Measurements from ENCODE around the gene GMPR.

GMPR gene

DNA sequence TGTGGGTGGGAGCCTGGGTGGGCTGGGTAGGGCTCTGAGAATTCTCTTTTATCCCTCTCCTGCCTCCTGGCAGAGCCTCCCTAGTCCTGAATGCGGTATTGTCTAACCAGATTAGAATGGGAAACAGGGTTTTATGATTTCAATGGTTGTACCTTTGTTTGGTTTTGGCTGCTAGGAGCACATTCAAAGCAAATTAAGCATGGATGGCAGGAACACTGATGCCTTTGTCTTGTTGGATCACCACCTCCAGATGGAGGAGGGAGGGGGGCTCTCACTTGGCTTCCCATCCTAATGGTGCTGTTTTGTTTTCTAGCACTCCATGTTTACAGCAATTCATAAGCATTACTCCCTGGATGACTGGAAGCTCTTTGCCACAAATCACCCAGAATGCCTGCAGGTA is 11.6 kb downstream of the GMPR start:
- Histone ChIP-seq H3K36me3 (ENCODE audit: control insufficient read depth in 1 of 2, insufficient read depth in 2 of 2, low read length in 2 of 2) (peaks cover 2 to 4% of the 10 kb centered on the region in 2 experiments), H3K9me3 (ENCODE audit: insufficient read depth, low read depth, low read length) (no peaks in the 10 kb centered on the region), H3K23ac (ENCODE audit: low read length) (no peak overlapping the region), H3K79me2 (ENCODE audit: control insufficient read depth, insufficient read depth, low read length, poor library complexity) (peaks cover 2% of the 10 kb centered on the region), H2AK5ac (ENCODE audit: low read length) (no peak overlapping the region), H4K8ac (ENCODE audit: low read depth, low read length) (no peak overlapping the region), H2BK12ac (ENCODE audit: low read length) (no peak overlapping the region), H3K4me1 (ENCODE audit: control insufficient read depth in 1 of 2, insufficient read depth in 2 of 2, low read length in 2 of 2) (peaks cover 2 to 5% of the 10 kb centered on the region in 2 experiments), H4K12ac (ENCODE audit: low read depth, low read length) (no peak overlapping the region), H2AFZ (ENCODE audit: insufficient read depth, low read length, poor library complexity) (no peak overlapping the region), H3K27me3 (ENCODE audit: insufficient read depth, low read length) (no peaks in the 10 kb centered on the region), H3K9ac (ENCODE audit: low read length) (no peak overlapping the region), H2BK5ac (ENCODE audit: low read depth, low read length, poor library complexity) (no peak overlapping the region), H3K27ac (ENCODE audit: low read depth, low read length) (no peak overlapping the region), H3K14ac (ENCODE audit: low read length) (no peak overlapping the region), H3K4ac (ENCODE audit: low read depth, low read length) (no peak overlapping the region), H3K79me1 (ENCODE audit: low read length) (peaks cover 4% of the 10 kb centered on the region), H3K18ac (ENCODE audit: low read length) (no peak overlapping the region), H2BK120ac (ENCODE audit: insufficient read depth, low read length, poor library complexity) (no peak overlapping the region), H3K4me3 (ENCODE audit: low read depth, low read length) (no peak overlapping the region), H3K4me2 (ENCODE audit: low read length) (no peak overlapping the region), H4K91ac (ENCODE audit: low read depth, low read length) (no peak overlapping the region)
- WGBS (ENCODE audit: extremely low coverage, insufficient coverage, insufficient read length) = no CpG with 5 or more reads among the region's 1 CpG
- no peak for DNase-seq

DNA sequence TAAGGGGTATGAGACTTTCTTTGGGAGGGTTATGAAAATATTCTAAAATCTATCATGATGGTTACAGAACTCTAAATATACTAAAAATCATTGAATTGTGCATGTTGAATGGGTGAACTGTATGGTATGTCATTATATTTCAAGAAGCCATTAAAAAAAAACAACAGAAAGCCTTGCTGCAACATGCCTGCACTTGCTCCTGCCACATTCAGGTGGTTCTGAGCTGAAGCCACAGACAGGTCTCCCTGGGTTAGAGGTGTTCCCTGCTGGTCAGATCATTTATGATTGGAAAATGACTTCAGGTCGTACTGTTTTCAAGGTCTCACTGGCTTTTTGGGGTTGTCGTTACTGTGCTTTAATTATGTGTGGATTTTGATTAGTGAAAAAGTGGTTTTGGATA is 13.3 kb downstream of the GMPR start:
- Histone ChIP-seq H3K36me3 (ENCODE audit: control insufficient read depth in 1 of 2, insufficient read depth in 2 of 2, low read length in 2 of 2) (peaks cover 0 to 2% of the 10 kb centered on the region in 2 experiments), H2BK12ac (ENCODE audit: low read length) (no peak overlapping the region), H3K9ac (ENCODE audit: low read length) (no peak overlapping the region), H4K8ac (ENCODE audit: low read depth, low read length) (no peak overlapping the region), H3K27me3 (ENCODE audit: insufficient read depth, low read length) (no peaks in the 10 kb centered on the region), H3K4me2 (ENCODE audit: low read length) (no peak overlapping the region), H3K18ac (ENCODE audit: low read length) (no peak overlapping the region), H2AFZ (ENCODE audit: insufficient read depth, low read length, poor library complexity) (no peak overlapping the region), H3K4me1 (ENCODE audit: control insufficient read depth in 1 of 2, insufficient read depth in 2 of 2, low read length in 2 of 2) (peaks cover 0 to 3% of the 10 kb centered on the region in 2 experiments), H3K14ac (ENCODE audit: low read length) (no peak overlapping the region), H3K23ac (ENCODE audit: low read length) (no peak overlapping the region), H3K79me1 (ENCODE audit: low read length) (peaks cover 2% of the 10 kb centered on the region), H4K12ac (ENCODE audit: low read depth, low read length) (no peak overlapping the region), H2AK5ac (ENCODE audit: low read length) (no peak overlapping the region), H3K4ac (ENCODE audit: low read depth, low read length) (no peak overlapping the region), H3K79me2 (ENCODE audit: control insufficient read depth, insufficient read depth, low read length, poor library complexity) (no peaks in the 10 kb centered on the region), H2BK5ac (ENCODE audit: low read depth, low read length, poor library complexity) (no peak overlapping the region), H4K91ac (ENCODE audit: low read depth, low read length) (no peak overlapping the region), H3K9me3 (ENCODE audit: insufficient read depth, low read depth, low read length) (no peaks in the 10 kb centered on the region), H2BK120ac (ENCODE audit: insufficient read depth, low read length, poor library complexity) (no peak overlapping the region), H3K27ac (ENCODE audit: low read depth, low read length) (no peak overlapping the region), H3K4me3 (ENCODE audit: low read depth, low read length) (no peak overlapping the region)
- no CpG with 5 or more reads among the region's 2 CpGs for WGBS (ENCODE audit: extremely low coverage, insufficient coverage, insufficient read length)
- DNase-seq = no peak

DNA sequence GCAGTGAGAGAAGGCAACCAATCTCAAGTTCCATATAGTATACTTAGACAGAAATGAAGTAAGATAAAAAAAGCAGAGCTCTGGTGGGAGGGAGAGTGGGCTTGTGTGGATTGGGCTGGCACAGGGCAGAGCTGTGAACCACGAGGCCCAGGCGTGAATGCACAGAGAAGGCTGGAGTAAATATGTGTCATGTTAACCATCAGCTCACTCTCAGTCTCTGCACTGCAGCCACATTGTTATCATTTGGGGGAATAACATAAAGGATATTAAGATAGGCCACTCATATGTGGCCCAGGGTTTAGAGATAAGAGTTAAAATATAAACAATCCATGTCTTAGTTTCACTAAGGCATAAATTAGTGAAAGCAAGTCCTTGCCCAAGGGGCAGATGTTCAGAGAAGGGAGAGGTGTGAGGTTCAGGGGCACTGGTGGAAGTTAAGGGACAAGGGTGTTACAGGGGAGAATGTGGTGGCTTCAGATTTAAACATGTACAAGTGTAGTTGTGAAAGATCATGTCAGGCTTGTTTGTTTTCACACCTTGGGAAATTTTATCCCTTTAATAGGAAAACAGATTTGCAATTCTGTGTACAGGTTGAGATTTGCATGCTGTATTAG is 14.4 kb downstream of the GMPR start:
- Histone ChIP-seq H2AFZ (ENCODE audit: insufficient read depth, low read length, poor library complexity) (no peak overlapping the region), H3K9me3 (ENCODE audit: insufficient read depth, low read depth, low read length) (no peaks in the 10 kb centered on the region), H2AK5ac (ENCODE audit: low read length) (no peak overlapping the region), H3K4me2 (ENCODE audit: low read length) (no peak overlapping the region), H4K91ac (ENCODE audit: low read depth, low read length) (no peak overlapping the region), H3K9ac (ENCODE audit: low read length) (no peak overlapping the region), H2BK120ac (ENCODE audit: insufficient read depth, low read length, poor library complexity) (no peak overlapping the region), H4K12ac (ENCODE audit: low read depth, low read length) (no peak overlapping the region), H3K23ac (ENCODE audit: low read length) (no peak overlapping the region), H3K27me3 (ENCODE audit: insufficient read depth, low read length) (no peaks in the 10 kb centered on the region), H3K14ac (ENCODE audit: low read length) (no peak overlapping the region), H4K8ac (ENCODE audit: low read depth, low read length) (no peak overlapping the region), H3K4me3 (ENCODE audit: low read depth, low read length) (no peak overlapping the region), H2BK5ac (ENCODE audit: low read depth, low read length, poor library complexity) (no peak overlapping the region), H3K4me1 (ENCODE audit: control insufficient read depth in 1 of 2, insufficient read depth in 2 of 2, low read length in 2 of 2) (peaks cover under 1 to 6% of the 10 kb centered on the region in 2 experiments), H3K79me1 (ENCODE audit: low read length) (peaks cover 2% of the 10 kb centered on the region), H3K4ac (ENCODE audit: low read depth, low read length) (no peak overlapping the region), H3K36me3 (ENCODE audit: control insufficient read depth in 1 of 2, insufficient read depth in 2 of 2, low read length in 2 of 2) (no peaks in the 10 kb centered on the region), H3K79me2 (ENCODE audit: control insufficient read depth, insufficient read depth, low read length, poor library complexity) (no peaks in the 10 kb centered on the region), H3K18ac (ENCODE audit: low read length) (no peak overlapping the region), H2BK12ac (ENCODE audit: low read length) (no peak overlapping the region), H3K27ac (ENCODE audit: low read depth, low read length) (no peak overlapping the region)
- no CpG with 5 or more reads among the region's 2 CpGs for WGBS (ENCODE audit: extremely low coverage, insufficient coverage, insufficient read length)
- DNase-seq = no peak

GRCh38 chr6:16253399-16254144 is 15.2 kb downstream of the GMPR start:
- H3K79me2 ChIP-seq (ENCODE audit: control insufficient read depth, insufficient read depth, low read length, poor library complexity) = no peaks in the 10 kb centered on the region
- no peak overlapping the region for H2BK120ac ChIP-seq (ENCODE audit: insufficient read depth, low read length, poor library complexity)
- H3K4me2 ChIP-seq (ENCODE audit: low read length) = no peak overlapping the region
- H3K4ac ChIP-seq (ENCODE audit: low read depth, low read length) = no peak overlapping the region
- H2AFZ ChIP-seq (ENCODE audit: insufficient read depth, low read length, poor library complexity) = no peak overlapping the region
- no peak overlapping the region for H2BK5ac ChIP-seq (ENCODE audit: low read depth, low read length, poor library complexity)
- peaks cover 7 to 12% of the 10 kb centered on the region in 2 experiments for H3K4me1 ChIP-seq (ENCODE audit: control insufficient read depth in 1 of 2, insufficient read depth in 2 of 2, low read length in 2 of 2)
- H3K9ac ChIP-seq (ENCODE audit: low read length) = no peak overlapping the region
- no peak overlapping the region for H3K4me3 ChIP-seq (ENCODE audit: low read depth, low read length)
- H3K36me3 ChIP-seq (ENCODE audit: control insufficient read depth in 1 of 2, insufficient read depth in 2 of 2, low read length in 2 of 2) = no peaks in the 10 kb centered on the region
- H3K79me1 ChIP-seq (ENCODE audit: low read length) = peaks cover 5% of the 10 kb centered on the region
- no CpG with 5 or more reads among the region's 10 CpGs for WGBS (ENCODE audit: extremely low coverage, insufficient coverage, insufficient read length)
- H2AK5ac ChIP-seq (ENCODE audit: low read length) = no peak overlapping the region
- H3K14ac ChIP-seq (ENCODE audit: low read length) = no peak overlapping the region
- no peaks in the 10 kb centered on the region for H3K9me3 ChIP-seq (ENCODE audit: insufficient read depth, low read depth, low read length)
- no peak overlapping the region for H4K12ac ChIP-seq (ENCODE audit: low read depth, low read length)
- no peak overlapping the region for H3K18ac ChIP-seq (ENCODE audit: low read length)
- no peak overlapping the region for H2BK12ac ChIP-seq (ENCODE audit: low read length)
- no peak overlapping the region for H3K27ac ChIP-seq (ENCODE audit: low read depth, low read length)
- H3K23ac ChIP-seq (ENCODE audit: low read length) = no peak overlapping the region
- H3K27me3 ChIP-seq (ENCODE audit: insufficient read depth, low read length) = no peaks in the 10 kb centered on the region
- no peak overlapping the region for H4K91ac ChIP-seq (ENCODE audit: low read depth, low read length)
- DNase-seq = no peak
- no peak overlapping the region for H4K8ac ChIP-seq (ENCODE audit: low read depth, low read length)

Measured in trophoblast cell (in vitro differentiated cells and primary cell).